Activated CD8-positive, alpha-beta memory T cell treated with anti-CD3 and anti-CD28 coated beads for 48 hours (primary cell): ENCODE data around the gene MEIOSIN.
A peak's percentile ranks its signal among the peaks of the same experiment; 100 is the strongest.
"Not testable (repeated sequence)": the region's sequence is repeated elsewhere in the genome, so short reads cannot be mapped to it uniquely, and the experiment has no call there.

Experiments used
- DNase-seq, 3 experiments: peaks; one replicate each; pipeline ENCODE4 v3.0.0-alpha.2; 2020; ENCODE audit warnings: low read depth in 2 of 3, low spot score in 2 of 3

Gene MEIOSIN

DNA sequence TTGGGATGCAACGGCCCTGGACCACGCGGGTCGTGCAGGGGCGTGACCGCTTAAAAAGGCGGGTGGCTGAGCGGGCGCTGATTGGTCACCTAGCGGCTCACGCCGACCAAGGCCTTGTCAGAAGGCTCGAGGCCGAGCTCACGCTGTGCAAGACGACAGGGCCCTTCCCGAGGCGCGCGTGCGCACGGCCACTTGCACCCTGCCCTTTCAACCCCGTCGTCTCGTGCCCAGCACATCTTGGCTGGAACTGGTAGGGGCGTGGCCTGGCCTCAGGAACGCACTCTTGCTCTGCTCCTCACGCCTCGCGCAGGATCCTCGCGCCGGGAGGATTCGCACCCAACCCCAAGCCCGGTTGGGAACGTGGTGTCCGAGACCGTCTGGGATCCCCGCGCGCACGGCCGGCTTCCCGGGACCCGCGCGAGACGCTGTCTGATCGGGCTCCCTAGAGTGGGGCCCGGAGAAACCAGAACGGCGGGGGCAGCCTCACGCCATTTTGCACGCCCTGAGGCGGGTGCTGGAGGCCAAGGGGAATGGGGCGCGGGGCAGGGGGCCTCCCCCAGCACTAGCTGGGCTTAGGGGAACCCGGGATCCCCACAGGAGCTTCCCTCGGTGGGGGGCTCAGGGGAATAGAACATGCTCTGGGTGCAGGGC is at the start of gene MEIOSIN:
TSS of gene MEIOSIN (plus strand) at position 280 of the 651 bp plus-strand sequence. CDS start 1,938 bp downstream, outside the sequence.
- DNase-seq: no peak

DNA sequence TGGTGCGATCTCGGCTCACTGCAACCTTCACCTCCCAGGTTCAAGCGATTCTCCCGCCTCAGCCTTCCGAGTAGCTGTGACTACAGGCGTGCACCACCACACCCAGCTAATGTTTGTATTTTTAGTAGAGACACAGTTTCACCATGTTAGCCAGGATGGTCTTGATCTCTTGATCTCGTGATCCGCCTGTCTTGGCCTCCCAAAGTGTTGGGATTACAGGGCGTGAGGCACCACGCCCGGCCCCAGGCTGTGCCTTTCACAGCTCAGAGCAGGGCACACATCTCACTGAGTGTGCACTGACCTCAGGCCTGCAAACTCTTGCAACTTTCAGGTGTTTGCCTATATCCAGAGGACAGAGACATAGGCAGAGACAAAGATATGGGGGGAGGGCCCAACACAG is 48.2 kb upstream of the MEIOSIN start:
- DNase-seq: not testable (repeated sequence)

DNA sequence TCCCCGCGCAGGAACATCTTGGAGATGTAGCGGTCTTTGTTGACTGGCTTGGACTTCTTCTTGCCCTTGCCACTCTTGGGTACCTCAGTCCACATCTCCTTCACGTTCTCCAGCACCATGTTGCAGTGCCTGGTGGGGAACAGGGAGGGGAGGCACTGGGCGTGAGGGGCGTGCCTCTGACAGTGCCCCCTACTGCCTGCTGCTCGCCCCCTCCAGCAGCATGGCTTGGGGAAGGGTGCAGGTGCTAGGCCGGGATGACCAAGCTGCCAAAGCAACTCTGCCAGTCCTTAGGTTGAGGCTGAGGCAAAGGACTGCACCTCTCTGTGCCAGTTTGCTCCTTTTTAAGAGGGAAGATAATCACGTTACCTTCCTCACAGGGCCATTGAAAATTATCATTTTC is 45.6 kb upstream of the MEIOSIN start:
- no peak for DNase-seq

- peak in 2 of 3 experiments; percentile 85 to 88 for DNase-seq
Measured at GRCh38 chr19:45691516-45692186, 41.6 kb upstream of the MEIOSIN start, which contains the start of gene SNRPD2. TSS of gene SNRPD2 (minus strand) at chr19:45691953. CDS start at chr19:45691888, 65 bp downstream.

DNA sequence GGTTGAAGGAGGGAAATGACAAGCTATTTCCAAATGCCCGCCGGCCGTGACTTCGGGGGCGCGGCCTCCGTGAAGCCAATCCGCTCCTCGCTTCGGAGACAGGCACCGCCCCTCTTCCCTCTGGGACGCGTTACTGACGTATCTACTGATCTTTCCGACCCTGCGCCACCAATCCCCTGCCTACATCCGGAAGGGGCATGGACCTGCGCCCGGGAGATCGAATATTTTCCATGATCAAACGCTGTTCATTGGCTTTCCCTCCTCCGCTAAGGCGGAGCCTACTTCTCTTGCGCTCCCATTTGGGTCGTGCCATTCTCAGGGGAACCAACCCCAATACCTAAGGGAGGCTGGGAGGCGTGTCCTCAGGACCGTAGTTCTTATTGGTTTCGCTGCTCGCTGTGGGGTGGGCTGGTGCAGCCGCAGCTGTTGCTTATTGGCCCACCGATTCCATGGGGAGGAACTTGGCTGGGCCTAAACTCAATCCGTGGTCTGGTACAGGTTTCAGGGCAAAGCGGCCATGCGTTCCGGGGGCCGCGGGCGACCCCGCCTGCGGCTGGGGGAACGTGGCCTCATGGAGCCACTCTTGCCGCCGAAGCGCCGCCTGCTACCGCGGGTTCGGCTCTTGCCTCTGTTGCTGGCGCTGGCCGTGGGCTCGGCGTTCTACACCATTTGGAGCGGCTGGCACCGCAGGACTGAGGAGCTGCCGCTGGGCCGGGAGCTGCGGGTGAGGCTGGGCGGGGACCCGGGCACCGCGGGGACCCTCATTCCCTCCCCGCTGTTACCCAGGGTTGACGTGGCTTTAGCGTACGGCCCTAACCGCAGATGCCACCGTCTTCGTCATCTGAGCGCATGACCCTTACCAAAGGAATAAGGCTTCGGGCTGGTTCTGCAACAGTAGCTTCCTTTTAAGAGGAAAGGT is 40.8 kb upstream of the MEIOSIN start, which contains the start of gene QPCTL:
TSS of gene QPCTL (plus strand) at position 480 of the 919 bp plus-strand sequence. CDS start at position 518, 38 bp downstream.
- DNase-seq: peak; percentile 85 to 92 (median 87)

DNA sequence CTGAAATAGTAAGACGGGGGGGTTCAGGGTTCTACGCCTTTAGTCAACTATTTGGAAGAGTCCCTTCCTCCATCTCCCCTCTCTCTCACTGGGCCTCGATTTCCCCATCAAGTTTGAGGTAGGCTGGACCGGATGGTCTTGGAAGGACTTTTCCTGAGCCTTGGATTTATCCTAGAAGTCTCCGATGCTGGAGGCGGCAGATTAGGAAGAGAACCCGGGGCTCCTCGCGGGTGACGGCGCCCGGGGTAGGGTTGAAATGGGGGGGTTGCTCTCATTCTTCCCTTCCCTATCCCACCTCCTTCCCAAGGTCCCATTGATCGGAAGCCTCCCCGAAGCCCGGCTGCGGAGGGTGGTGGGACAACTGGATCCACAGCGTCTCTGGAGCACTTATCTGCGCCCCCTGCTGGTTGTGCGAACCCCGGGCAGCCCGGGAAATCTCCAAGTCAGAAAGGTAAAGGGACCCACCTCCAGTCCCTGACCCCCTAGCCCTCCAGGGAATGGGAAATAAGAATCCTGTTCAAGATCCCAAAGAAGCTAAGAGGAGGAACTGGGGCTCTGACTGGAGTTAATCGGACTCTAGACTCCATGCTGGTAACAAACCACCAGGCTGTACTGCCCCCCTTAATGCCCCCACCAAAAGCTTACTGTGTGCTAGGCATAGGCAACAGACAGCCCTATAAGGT is 40.0 kb upstream of the MEIOSIN start:
- DNase-seq: peak; percentile 48 to 78 (median 73)

DNA sequence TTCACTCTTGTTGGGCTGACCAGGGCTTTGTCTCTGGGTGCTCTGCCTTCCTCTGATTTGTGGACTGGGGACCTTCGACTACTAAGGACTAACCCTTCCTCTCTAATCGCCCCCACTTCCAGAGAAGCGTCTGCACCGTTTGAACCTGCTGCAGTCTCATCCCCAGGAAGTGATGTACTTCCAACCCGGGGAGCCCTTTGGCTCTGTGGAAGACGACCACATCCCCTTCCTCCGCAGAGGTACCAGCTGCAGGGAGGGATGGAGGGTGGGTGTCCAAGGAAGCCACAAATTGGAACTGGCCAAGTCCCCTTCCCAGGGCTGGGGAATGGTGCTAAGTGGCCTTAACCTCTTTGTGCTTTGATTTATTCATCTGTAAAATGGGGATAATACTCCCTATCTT is 31.6 kb upstream of the MEIOSIN start:
- no peak for DNase-seq

- no peak for DNase-seq
Measured at GRCh38 chr19:45705115-45705514, 28.1 kb upstream of the MEIOSIN start.

DNA sequence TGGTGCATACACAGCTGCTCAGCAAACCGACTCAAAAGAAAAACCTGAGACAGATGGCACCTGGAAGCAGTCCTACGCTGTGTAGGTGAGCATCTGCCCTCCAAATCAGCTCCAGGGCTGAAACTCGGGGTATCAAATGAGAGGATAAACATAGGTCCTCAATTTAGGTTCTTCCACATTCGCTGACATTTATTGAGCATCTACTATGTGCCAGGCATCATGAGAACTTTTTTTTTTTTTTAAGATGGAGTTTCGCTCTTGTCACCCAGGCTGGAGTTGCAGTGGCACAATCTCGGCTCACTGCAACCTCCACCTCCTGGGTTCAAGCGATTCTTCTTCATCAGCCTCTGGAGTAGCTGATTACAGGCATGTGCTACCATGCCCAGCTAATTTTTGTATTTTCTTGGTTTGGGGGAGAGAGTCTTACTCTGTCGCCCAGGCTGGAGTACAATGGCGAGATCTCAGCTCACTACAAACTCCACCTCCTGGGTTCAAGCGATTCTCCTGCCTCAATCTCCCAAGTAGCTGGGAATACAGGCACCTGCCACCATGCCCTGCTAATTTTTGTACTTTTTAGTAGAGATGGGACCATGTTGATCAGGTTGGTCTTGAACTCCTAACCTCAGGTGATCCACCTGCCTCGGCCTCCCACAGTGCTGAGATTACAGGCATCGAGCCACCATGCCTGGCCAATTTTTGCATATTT is 27.4 kb upstream of the MEIOSIN start:
- DNase-seq: no peak

DNA sequence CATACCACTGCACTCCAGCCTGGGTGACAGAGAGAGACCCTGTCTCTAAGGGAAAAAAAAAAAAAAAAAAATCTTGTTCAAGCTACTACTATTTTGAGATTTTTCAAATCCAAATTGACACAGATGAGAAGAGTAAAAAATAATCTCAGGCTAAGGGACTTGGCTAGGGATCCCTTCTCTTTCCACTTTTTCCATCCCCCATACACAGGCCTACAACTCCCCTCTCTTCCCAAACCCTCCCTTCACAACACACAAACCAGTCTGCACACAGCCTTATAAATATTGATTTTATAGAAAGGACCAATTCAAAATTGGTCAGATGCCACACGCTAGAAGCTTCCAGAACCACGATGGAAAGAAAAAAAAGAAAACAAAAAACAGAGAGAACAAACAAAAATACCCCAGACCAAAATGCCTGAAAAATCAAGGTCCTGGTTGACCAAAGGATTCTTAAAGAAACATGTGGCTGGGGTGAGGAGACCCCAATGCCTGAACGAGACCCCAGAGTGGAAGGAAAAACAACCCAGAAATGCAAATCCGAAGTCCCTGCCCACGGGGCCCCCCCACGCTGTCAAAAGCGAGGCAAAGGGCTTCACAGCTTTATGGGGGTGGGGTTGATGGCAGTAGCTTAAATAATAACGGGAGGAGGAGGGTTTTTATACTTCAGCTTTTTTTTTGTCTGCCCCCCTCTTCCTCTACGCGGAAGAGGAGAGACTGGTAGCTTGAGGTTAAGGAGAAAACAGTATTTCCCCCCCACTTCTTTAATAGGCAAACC is 22.7 kb upstream of the MEIOSIN start:
- DNase-seq: no peak

DNA sequence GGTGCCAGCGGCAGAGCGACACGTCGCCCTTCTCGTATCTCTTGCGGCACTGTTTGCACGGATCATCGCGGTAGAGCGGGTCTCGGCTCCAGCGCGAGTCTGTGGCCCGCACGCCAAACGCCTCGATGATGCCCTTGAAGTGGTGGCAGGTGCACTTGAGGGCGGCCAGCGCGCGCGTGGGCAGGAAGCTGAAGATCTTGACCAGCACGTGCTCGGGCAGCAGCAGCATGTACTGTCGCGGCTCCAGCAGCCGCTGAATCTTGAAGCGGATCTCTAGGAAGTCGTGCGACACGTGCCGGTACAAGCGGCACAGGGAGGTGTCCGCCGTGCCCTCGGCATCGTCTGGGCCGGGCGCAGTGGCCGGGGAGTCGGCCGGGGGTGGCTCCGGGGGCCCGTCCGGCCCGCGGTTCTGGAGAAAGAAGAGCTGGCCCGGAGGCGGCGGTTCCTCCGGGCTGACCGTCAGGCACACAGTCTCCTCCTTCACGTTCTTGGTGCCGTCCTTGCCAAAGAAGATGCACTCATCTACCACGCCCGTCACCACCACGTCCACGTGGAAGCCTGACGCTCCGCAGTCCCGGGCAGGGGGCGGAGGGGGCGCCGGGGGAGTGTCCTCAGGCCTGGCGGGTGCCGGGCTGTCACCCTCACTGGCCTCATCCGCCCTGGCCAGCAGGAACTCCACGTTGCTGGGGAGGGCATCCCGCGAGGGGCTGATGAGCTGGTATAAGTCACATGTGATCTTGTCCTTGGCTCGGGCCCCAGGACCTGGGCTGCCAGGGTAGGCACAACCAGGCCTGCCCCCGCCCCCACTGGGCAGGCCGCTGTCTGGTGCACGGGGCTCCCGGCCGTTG is 21.2 kb upstream of the MEIOSIN start:
- no peak for DNase-seq

- DNase-seq: no peak
Measured at GRCh38 chr19:45712699-45713067, 20.6 kb upstream of the MEIOSIN start.

- no peak for DNase-seq
Measured at GRCh38 chr19:45713141-45713540, 20.1 kb upstream of the MEIOSIN start.

DNA sequence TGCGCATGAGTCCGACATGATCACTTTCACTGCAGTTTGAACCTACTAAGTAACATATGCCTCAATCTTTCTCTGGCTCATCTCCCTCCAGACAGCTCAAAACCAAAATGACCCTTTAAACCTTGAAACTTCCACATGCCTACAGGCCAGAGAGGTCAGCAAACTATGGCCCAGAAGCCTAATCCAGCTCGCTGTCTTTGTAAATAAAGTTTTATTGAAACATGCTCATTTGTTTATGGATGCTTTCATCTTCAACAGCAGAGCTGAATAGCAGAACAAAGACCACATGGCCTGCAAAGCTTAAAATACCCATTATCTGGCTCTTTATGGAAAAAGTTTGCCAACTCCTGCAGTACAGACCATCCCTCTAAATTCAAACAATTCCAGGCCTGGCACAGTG is 18.1 kb upstream of the MEIOSIN start:
- DNase-seq: no peak

GRCh38 chr19:45716359-45717130 is 16.7 kb upstream of the MEIOSIN start:
- peak in 1 of 3 experiments; percentile 16 for DNase-seq

GRCh38 chr19:45717131-45717982 is 15.9 kb upstream of the MEIOSIN start:
- DNase-seq: peak; percentile 89 to 97 (median 93)
